Colonic mucosa (tissue), 4 donors: Measurements from ENCODE around the gene GRM5. TPM values are rescaled to one million over a fixed set of nuclear protein-coding genes. Genes with fewer than 3 reads are reported as not detected.

ENCODE experiments used
- DNase-seq: peaks from one replicate; pipeline ENCODE4 v3.0.0-alpha.2; 2020
- H3K27ac ChIP-seq: fragments of 200-600 bp; one replicate; pipeline ENCODE4 v1.8.0; 2021
- H3K27me3 ChIP-seq: fragments of 200-600 bp; one replicate; pipeline ENCODE4 v1.8.0; 2021
- H3K36me3 ChIP-seq: fragments of 200-600 bp; one replicate; pipeline ENCODE4 v1.8.0; 2021
- H3K4me1 ChIP-seq: fragments of 200-600 bp; one replicate; pipeline ENCODE4 v1.8.0; 2021; ENCODE audit warnings: mild to moderate bottlenecking
- H3K4me3 ChIP-seq: fragments of 200-600 bp; one replicate; pipeline ENCODE4 v1.8.0; 2021
- H3K9ac ChIP-seq, 2 donors: one replicate each; pipeline ENCODE4 v1.7.0; 2013; ENCODE audit warnings: control low read depth in 2 of 2, low read depth in 2 of 2, low read length in 2 of 2
- H3K9me3 ChIP-seq: fragments of 200-600 bp; one replicate; pipeline ENCODE4 v1.8.0; 2021
- CTCF ChIP-seq: fragments of 200-600 bp; IDR thresholded peaks from one replicate; pipeline ENCODE4 v1.8.0; 2022; ENCODE audit warnings: antibody characterized with exemption, mild to moderate bottlenecking
- intact Hi-C: fragments of 100-400 bp; cut with DNase I; formaldehyde crosslinking; loops from one replicate; pipeline ENCODE4 v1.14.1; 2022
- total RNA-seq, 2 donors: library from RNA; stranded (reverse); fragmentation: NEBNext Ultra II Directional in 1 of 2; extraction: Animal tissue kit (Norgen Biotek cat#: 25700) in 1 of 2; gene quantifications; one replicate each; pipeline ENCODE4 v1.2.1, GENCODE V29; 2021
- donor health status: healthy.
- donor health status: DM: no; HTN: no; CAD: no.
- donor health status: DM: no; HTN: no; CAD: no.

The GRM5 gene
- total RNA-seq, 2 donors from 2014 or later: not detected

DNA sequence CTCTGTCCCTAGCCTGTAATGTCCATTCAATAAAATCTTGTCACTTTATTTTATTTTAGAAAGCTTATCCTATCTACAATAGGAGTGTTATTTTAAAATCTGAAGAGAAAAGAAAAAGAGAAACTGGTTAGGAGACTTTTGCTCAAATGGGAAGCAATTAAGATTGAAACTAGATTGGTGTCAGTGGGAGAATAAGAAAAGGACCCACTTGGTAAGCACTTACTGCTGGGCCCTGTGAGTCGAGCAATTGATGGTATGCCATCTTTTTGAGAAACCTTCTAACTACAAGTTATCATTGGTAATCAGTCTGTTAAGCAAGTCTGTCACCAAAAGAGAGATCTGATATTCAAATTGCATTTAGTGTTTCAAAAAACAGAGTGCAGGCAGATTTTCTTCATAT, 258.4 kb downstream of the GRM5 start:
- TF ChIP-seq CTCF: no peak
- no peaks in the 10 kb centered on the region for H3K27me3 ChIP-seq
- no peak for DNase-seq
- H3K36me3 ChIP-seq: no peaks in the 10 kb centered on the region
- H3K27ac ChIP-seq: no peak overlapping the region
- no peak overlapping the region for H3K4me3 ChIP-seq
- intact Hi-C loops: no loop called here
- H3K9ac ChIP-seq: no peak overlapping the region
- no peaks in the 10 kb centered on the region for H3K4me1 ChIP-seq
- H3K9me3 ChIP-seq: no peaks in the 10 kb centered on the region

GRCh38 chr11:88806410-88806809, 259.4 kb downstream of the GRM5 start:
- no peaks in the 10 kb centered on the region for H3K4me1 ChIP-seq
- DNase-seq: no peak
- intact Hi-C loops: no loop called here
- H3K9me3 ChIP-seq: no peaks in the 10 kb centered on the region
- no peak overlapping the region for H3K9ac ChIP-seq
- H3K27me3 ChIP-seq: no peaks in the 10 kb centered on the region
- H3K4me3 ChIP-seq: no peak overlapping the region
- no peak overlapping the region for H3K27ac ChIP-seq
- H3K36me3 ChIP-seq: no peaks in the 10 kb centered on the region
- TF ChIP-seq CTCF: no peak

- Histone ChIP-seq H3K4me3 (no peak overlapping the region), H3K4me1 (no peaks in the 10 kb centered on the region), H3K36me3 (no peaks in the 10 kb centered on the region), H3K9ac (no peak overlapping the region), H3K27me3 (no peaks in the 10 kb centered on the region), H3K9me3 (no peaks in the 10 kb centered on the region), H3K27ac (no peak overlapping the region)
- DNase-seq: peak; percentile 23
- intact Hi-C loops: no loop called here
- TF ChIP-seq CTCF: no peak
Observed at GRCh38 chr11:88801484-88802123, 264.2 kb downstream of the GRM5 start.

DNA sequence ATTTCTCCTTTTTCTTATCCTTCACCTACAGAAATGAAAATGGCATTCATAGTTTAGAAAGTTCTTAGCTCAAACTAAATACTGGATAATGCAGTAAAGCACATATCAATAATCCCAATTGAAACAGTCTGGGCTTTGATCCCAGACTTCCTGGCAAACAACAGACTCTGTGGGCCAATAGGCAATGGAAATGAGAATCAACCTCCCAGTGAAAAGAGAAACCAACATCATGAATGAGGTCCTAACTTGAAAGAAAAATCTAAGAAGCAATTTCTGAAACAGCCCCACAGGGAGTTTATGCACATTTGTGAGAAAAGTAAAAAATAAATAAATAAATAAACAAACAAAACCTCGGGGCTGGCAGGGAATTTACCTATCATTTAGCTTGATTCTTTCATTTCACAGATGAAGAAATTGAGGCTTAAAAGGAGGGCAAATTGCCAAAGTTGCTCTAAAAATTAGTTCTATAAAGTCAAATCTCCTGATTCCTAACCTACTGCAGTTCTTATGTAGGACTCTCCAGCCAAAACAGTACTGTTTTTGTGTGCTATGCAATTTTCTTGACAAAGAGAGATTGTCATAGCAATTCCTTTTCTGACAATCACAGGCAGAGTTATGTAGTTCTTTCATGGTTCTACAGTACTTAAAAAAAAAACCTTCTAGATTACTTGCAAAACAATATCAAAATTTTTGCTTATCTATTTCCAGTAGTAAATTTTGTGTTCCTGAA, 265.8 kb downstream of the GRM5 start:
- DNase-seq: no peak
- TF ChIP-seq CTCF: no peak

GRCh38 chr11:88790182-88790581, 275.6 kb downstream of the GRM5 start:
- Histone ChIP-seq H3K27me3 (no peaks in the 10 kb centered on the region), H3K4me3 (no peak overlapping the region), H3K9me3 (no peaks in the 10 kb centered on the region), H3K36me3 (no peaks in the 10 kb centered on the region), H3K27ac (no peak overlapping the region), H3K4me1 (no peaks in the 10 kb centered on the region), H3K9ac (no peak overlapping the region)
- TF ChIP-seq CTCF: no peak
- no peak for DNase-seq
- intact Hi-C loops: no loop called here

More for the DNA sequence above, 265.8 kb downstream of the GRM5 start:
- Histone ChIP-seq H3K27ac (no peak overlapping the region), H3K9ac (no peak overlapping the region), H3K36me3 (no peaks in the 10 kb centered on the region), H3K27me3 (no peaks in the 10 kb centered on the region), H3K4me3 (no peak overlapping the region), H3K9me3 (no peaks in the 10 kb centered on the region), H3K4me1 (no peaks in the 10 kb centered on the region)
- intact Hi-C loops: no loop called here
